ENCODE data around the gene ZMIZ2.
A peak's percentile ranks its signal among the peaks of the same experiment; 100 is the strongest.

ZMIZ2 gene

GRCh38 chr7:44757739-44758138 lies 9.1 kb downstream of the ZMIZ2 start:
- Histone ChIP-seq H3K27ac (ENCODE audit: poor library complexity, severe bottlenecking) (no peak overlapping the region), H3K4me1 (ENCODE audit: insufficient read depth, poor library complexity, severe bottlenecking) (peaks cover 8% of the 10 kb centered on the region), H3K9me3 (ENCODE audit: severe bottlenecking) (no peaks in the 10 kb centered on the region), H3K36me3 (ENCODE audit: low read depth) (peaks cover 33% of the 10 kb centered on the region), H3K27me3 (ENCODE audit: insufficient read depth, poor library complexity, severe bottlenecking) (no peaks in the 10 kb centered on the region), H3K4me3 (ENCODE audit: severe bottlenecking) (no peak overlapping the region)
- no peak for TF ChIP-seq CTCF (IDR thresholded peaks at IDR 0.05; ENCODE audit: poor library complexity, severe bottlenecking)
- DNase-seq (ENCODE audit: low spot score), result no peak
- ATAC-seq (ENCODE audit: low read depth), result no peak

- ATAC-seq (ENCODE audit: low read depth) (no peak), DNase-seq (ENCODE audit: low spot score) (no peak)
- Histone ChIP-seq H3K36me3 (ENCODE audit: low read depth) (peaks cover 46% of the 10 kb centered on the region), H3K27ac (ENCODE audit: poor library complexity, severe bottlenecking) (no peak overlapping the region), H3K4me1 (ENCODE audit: insufficient read depth, poor library complexity, severe bottlenecking) (peaks cover 7% of the 10 kb centered on the region), H3K9me3 (ENCODE audit: severe bottlenecking) (no peaks in the 10 kb centered on the region), H3K4me3 (ENCODE audit: severe bottlenecking) (no peak overlapping the region), H3K27me3 (ENCODE audit: insufficient read depth, poor library complexity, severe bottlenecking) (no peaks in the 10 kb centered on the region)
- TF ChIP-seq CTCF (IDR thresholded peaks at IDR 0.05; ENCODE audit: poor library complexity, severe bottlenecking), result no peak
Observed at GRCh38 chr7:44759246-44759645, 10.6 kb downstream of the ZMIZ2 start.

- peaks cover 55% of the 10 kb centered on the region for H3K36me3 ChIP-seq (ENCODE audit: low read depth)
- no peak overlapping the region for H3K27ac ChIP-seq (ENCODE audit: poor library complexity, severe bottlenecking)
Observed at GRCh38 chr7:44760034-44760580, 11.5 kb downstream of the ZMIZ2 start.

GRCh38 chr7:44761207-44762161 lies 12.8 kb downstream of the ZMIZ2 start:
- Histone ChIP-seq H3K9me3 (ENCODE audit: severe bottlenecking) (no peaks in the 10 kb centered on the region), H3K36me3 (ENCODE audit: low read depth) (peaks cover 62% of the 10 kb centered on the region), H3K27ac (ENCODE audit: poor library complexity, severe bottlenecking) (no peak overlapping the region), H3K4me3 (ENCODE audit: severe bottlenecking) (no peak overlapping the region), H3K27me3 (ENCODE audit: insufficient read depth, poor library complexity, severe bottlenecking) (no peaks in the 10 kb centered on the region), H3K4me1 (ENCODE audit: insufficient read depth, poor library complexity, severe bottlenecking) (no peaks in the 10 kb centered on the region)
- peak; percentile 43; the same call in 1 of the 3 replicates for ATAC-seq (ENCODE audit: low read depth)
- no peak for TF ChIP-seq CTCF (IDR thresholded peaks at IDR 0.05; ENCODE audit: poor library complexity, severe bottlenecking)
- DNase-seq (ENCODE audit: low spot score), result peak; percentile 69

More at GRCh38 chr7:44760034-44760580, 11.5 kb downstream of the ZMIZ2 start:
- no peak for ATAC-seq (ENCODE audit: low read depth)
- H3K4me1 ChIP-seq (ENCODE audit: insufficient read depth, poor library complexity, severe bottlenecking), result no peaks in the 10 kb centered on the region
- no peaks in the 10 kb centered on the region for H3K9me3 ChIP-seq (ENCODE audit: severe bottlenecking)
- no peaks in the 10 kb centered on the region for H3K27me3 ChIP-seq (ENCODE audit: insufficient read depth, poor library complexity, severe bottlenecking)
- TF ChIP-seq CTCF (IDR thresholded peaks at IDR 0.05; ENCODE audit: poor library complexity, severe bottlenecking), result no peak
- no peak overlapping the region for H3K4me3 ChIP-seq (ENCODE audit: severe bottlenecking)
- DNase-seq (ENCODE audit: low spot score), result no peak

All from RWPE2 (cell line).